Astrocyte of the spinal cord (primary cell): ENCODE results near the gene PPP2R5A.
A peak's percentile ranks its signal among the peaks of the same experiment; 100 is the strongest.
"Not testable (repeated sequence)": the region's sequence is repeated elsewhere in the genome, so short reads cannot be mapped to it uniquely, and the experiment has no call there.

Experiments used
- DNase-seq: peaks from one replicate; pipeline ENCODE4 v3.0.0; 2011; ENCODE audit warnings: low read depth, low spot score
- H3K4me3 ChIP-seq: 2 replicates; pipeline ENCODE4 v1.5.1; 2011; ENCODE audit warnings: low read depth, mild to moderate bottlenecking, low read length, moderate library complexity
- CTCF ChIP-seq: IDR thresholded peaks from 2 replicates; pipeline ENCODE4 v1.5.1; 2012; ENCODE audit warnings: low read depth, mild to moderate bottlenecking, low read length, inconsistent platforms
- in situ Hi-C: cut with HindIII; loops from 2 replicates; pipeline ENCODE4 v1.10.0; 2017; ENCODE audit warnings: low sequenced_read_pairs

PPP2R5A gene

GRCh38 chr1:212315184-212315583 is 30.0 kb downstream of the PPP2R5A start:
- TF ChIP-seq CTCF: no peak
- DNase-seq: no peak
- in situ Hi-C loops: no loop called here
- H3K4me3 ChIP-seq: no peak overlapping the region

- in situ Hi-C loops: no loop called here
- H3K4me3 ChIP-seq: no peak overlapping the region
- DNase-seq: peak; percentile 36
- TF ChIP-seq CTCF: peak; percentile 43
Measured at GRCh38 chr1:212315907-212316306, 30.7 kb downstream of the PPP2R5A start.

GRCh38 chr1:212317916-212318315 is 32.7 kb downstream of the PPP2R5A start:
- H3K4me3 ChIP-seq: no peak overlapping the region
- in situ Hi-C loops: no loop called here
- no peak for DNase-seq
- TF ChIP-seq CTCF: no peak

GRCh38 chr1:212321031-212321430 is 35.8 kb downstream of the PPP2R5A start:
- H3K4me3 ChIP-seq, in situ Hi-C loops, DNase-seq: not testable (repeated sequence)

- in situ Hi-C loops: no loop called here
- no peak for TF ChIP-seq CTCF
- no peak for DNase-seq
- H3K4me3 ChIP-seq: no peak overlapping the region
Measured at GRCh38 chr1:212323066-212323465, 37.9 kb downstream of the PPP2R5A start.

GRCh38 chr1:212326541-212326940 is 41.3 kb downstream of the PPP2R5A start:
- H3K4me3 ChIP-seq: no peak overlapping the region
- in situ Hi-C loops: no loop called here
- DNase-seq: no peak
- TF ChIP-seq CTCF: no peak

- DNase-seq: no peak
- no peak for TF ChIP-seq CTCF
Measured at GRCh38 chr1:212328248-212328647, 43.0 kb downstream of the PPP2R5A start.

More at GRCh38 chr1:212328248-212328647, 43.0 kb downstream of the PPP2R5A start:
- in situ Hi-C loops: no loop called here
- H3K4me3 ChIP-seq: no peak overlapping the region
